ENCODE results near the gene NSUN6. TPM values are rescaled to one million over a fixed set of nuclear protein-coding genes. Genes with fewer than 3 reads are reported as not detected.

The NSUN6 gene
- total RNA-seq, 1 experiment from 2014 or later, result 12.5 TPM

GRCh38 chr10:18576586-18576985 lies 74.8 kb downstream of the NSUN6 start (continued):
- no peak for TF ChIP-seq EZH2 (IDR thresholded peaks at IDR 0.05)

- Histone ChIP-seq H3K9me3 (ENCODE audit: control insufficient read depth in 1 of 2, insufficient read depth in 1 of 2, low read depth in 1 of 2, low read length in 2 of 2) (peaks cover 19 to 24% of the 10 kb centered on the region in 2 experiments; a peak in 2 of 4 replicates), H3K9ac (ENCODE audit: low read length) (no peak overlapping the region), H3K4me1 (ENCODE audit: control insufficient read depth in 1 of 2, insufficient read depth in 2 of 2, low read length in 2 of 2) (no peaks in the 10 kb centered on the region), H2AFZ (ENCODE audit: low read depth, low read length, poor library complexity, severe bottlenecking) (no peak overlapping the region), H4K20me1 (ENCODE audit: insufficient read depth) (no peaks in the 10 kb centered on the region), H3K4me2 (ENCODE audit: low read length) (no peak overlapping the region), H3K9me2 (ENCODE audit: insufficient read depth) (no peaks in the 10 kb centered on the region), H3K27ac (ENCODE audit: low read depth, low read length) (no peak overlapping the region), H3K4me3 (replicated peaks in 1 of 2; ENCODE audit: low read depth in 1 of 2, low read length in 2 of 2) (no peak overlapping the region), H3K27me3 (ENCODE audit: insufficient read depth, low read length) (no peaks in the 10 kb centered on the region), H3K79me2 (ENCODE audit: insufficient read depth, low read length) (no peaks in the 10 kb centered on the region), H3K36me3 (ENCODE audit: control insufficient read depth in 1 of 2, insufficient read depth in 2 of 2, low read length in 2 of 2) (no peaks in the 10 kb centered on the region)
- ATAC-seq, result no peak
- ChIA-PET CTCF (no interaction called here), POLR2A (no interaction called here), RAD21 (ENCODE audit: low non-redundant PET in 1 of 2, low total read pairs in 2 of 2, uncharacterized antibody in 2 of 2, unreplicated experiment in 2 of 2) (no interaction called here)
- intact Hi-C loops (cut with micrococcal nuclease), result no loop called here
- BruUV-seq (replicated peaks), result no TSS peak
- TF ChIP-seq CEBPB (IDR thresholded peaks at IDR 0.05; ENCODE audit: low read depth) (no peak), SRF (IDR thresholded peaks at IDR 0.05; ENCODE audit: low read depth) (no peak), POLR2A (IDR thresholded peaks at IDR 0.05; ENCODE audit: borderline replicate concordance, extremely low read depth, insufficient read depth, insufficient read length) (no peak), EGR1 (IDR thresholded peaks at IDR 0.05; ENCODE audit: low read depth) (no peak), YY1 (IDR thresholded peaks at IDR 0.05; ENCODE audit: extremely low read depth, insufficient replicate concordance, low read depth, low read length) (no peak), JUND (IDR thresholded peaks at IDR 0.05) (no peak)
- DNase-seq (ENCODE audit: low read depth, low spot score), result no peak
Measured at GRCh38 chr10:18572959-18573561, 78.3 kb downstream of the NSUN6 start.

DNA sequence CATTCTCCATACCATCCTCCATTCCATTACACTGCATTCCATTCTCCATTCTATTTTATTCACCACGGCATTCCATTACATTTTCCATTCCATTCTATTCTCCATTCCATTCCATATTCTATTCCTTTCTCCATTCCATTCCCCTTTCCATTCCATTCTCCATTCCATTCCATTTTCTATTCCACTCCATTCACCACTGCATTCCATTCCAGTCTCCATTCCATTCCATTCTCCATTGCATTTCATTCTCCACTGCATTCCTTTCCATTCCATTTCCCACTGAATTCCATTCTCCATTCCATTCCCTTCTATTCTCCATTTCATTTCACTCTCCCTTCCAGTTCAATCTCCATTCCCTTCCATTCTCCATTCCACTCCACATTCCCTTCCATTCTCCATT lies 79.6 kb downstream of the NSUN6 start:
- BruUV-seq (replicated peaks), result no TSS peak
- peaks cover 22 to 27% of the 10 kb centered on the region in 2 experiments; a peak in 3 of 4 replicates for H3K9me3 ChIP-seq (ENCODE audit: control insufficient read depth in 1 of 2, insufficient read depth in 1 of 2, low read depth in 1 of 2, low read length in 2 of 2)
- CTCF ChIA-PET, result no interaction called here

More for the DNA sequence above, 79.6 kb downstream of the NSUN6 start:
- intact Hi-C loops (cut with micrococcal nuclease), result no loop called here
- H3K4me1 ChIP-seq (ENCODE audit: control insufficient read depth in 1 of 2, insufficient read depth in 2 of 2, low read length in 2 of 2), result no peaks in the 10 kb centered on the region
- H4K20me1 ChIP-seq (ENCODE audit: insufficient read depth), result no peaks in the 10 kb centered on the region
- H3K27me3 ChIP-seq (ENCODE audit: insufficient read depth, low read length), result no peaks in the 10 kb centered on the region
- DNase-seq (ENCODE audit: low read depth, low spot score) (no peak), ATAC-seq (no peak)
- H2AFZ ChIP-seq (ENCODE audit: low read depth, low read length, poor library complexity, severe bottlenecking), result no peak overlapping the region
- H3K27ac ChIP-seq (ENCODE audit: low read depth, low read length), result no peak overlapping the region
- H3K4me2 ChIP-seq (ENCODE audit: low read length), result no peak overlapping the region
- no peaks in the 10 kb centered on the region for H3K79me2 ChIP-seq (ENCODE audit: insufficient read depth, low read length)
- no peak overlapping the region for H3K4me3 ChIP-seq (replicated peaks in 1 of 2; ENCODE audit: low read depth in 1 of 2, low read length in 2 of 2)
- H3K9me2 ChIP-seq (ENCODE audit: insufficient read depth), result no peaks in the 10 kb centered on the region
- H3K36me3 ChIP-seq (ENCODE audit: control insufficient read depth in 1 of 2, insufficient read depth in 2 of 2, low read length in 2 of 2), result no peaks in the 10 kb centered on the region
- POLR2A ChIA-PET, result no interaction called here
- RAD21 ChIA-PET (ENCODE audit: low non-redundant PET in 1 of 2, low total read pairs in 2 of 2, uncharacterized antibody in 2 of 2, unreplicated experiment in 2 of 2), result no interaction called here
- TF ChIP-seq POLR2AphosphoS5 (IDR thresholded peaks at IDR 0.05; ENCODE audit: low read depth, low read length), result no peak
- H3K9ac ChIP-seq (ENCODE audit: low read length), result no peak overlapping the region
